HCT116 (cell line): Measurements from ENCODE around the gene CCN5. TPM values are rescaled to one million over a fixed set of nuclear protein-coding genes. Genes with fewer than 3 reads are reported as not detected.

ENCODE experiments used
- ATAC-seq: fragments of 200-7000 bp; cut with Tn5 transposase; 2 replicates; pipeline ENCODE4 v1.9.1; 2020; ENCODE audit warnings: mild to moderate bottlenecking, moderate library complexity
- BruUV-seq: library from RNA; stranded (reverse); fragments of 400-500 nt; replicated peaks from 2 replicates; lab custom pipeline; 2021; lab: Mats Ljungman, UMichigan
- CTCF ChIA-PET: fragments of 300-600 bp; sonication (Branson Sonifier 250); formaldehyde crosslinking; loops from one replicate; lab custom pipeline; 2021; ENCODE audit warnings: antibody characterized with exemption; lab: Charles Lee
- POLR2A ChIA-PET: fragments of 300-600, 350-600 bp; sonication (Branson Sonifier 250); formaldehyde crosslinking; loops from one replicate; lab custom pipeline; 2021; ENCODE audit warnings: antibody characterized with exemption; lab: Charles Lee
- RAD21 ChIA-PET, 2 experiments: fragments of 300-600 bp; sonication (Branson Sonifier 250); formaldehyde crosslinking; loops; one replicate each; lab custom pipeline; 2023; ENCODE audit warnings: low total read pairs in 2 of 2; ENCODE audit not compliant: uncharacterized antibody in 2 of 2, unreplicated experiment in 2 of 2, low non-redundant PET in 1 of 2; lab: Charles Lee
- DNase-seq: peaks from one replicate; pipeline ENCODE4 v3.0.0-alpha.2; 2010; ENCODE audit warnings: low read depth, low spot score
- H2AFZ ChIP-seq: fragments of 200-600 bp; shearing (Covaris generic), sonication (generic); 2 replicates; pipeline ENCODE4 v1.6.1; 2017; ENCODE audit warnings: low read depth, mixed run types, mixed read lengths, antibody characterized with exemption, low read length; ENCODE audit not compliant: poor library complexity, severe bottlenecking
- H3K27ac ChIP-seq: 2 replicates; pipeline ENCODE4 v1.5.1; 2012; ENCODE audit warnings: low read depth, low read length
- H3K27me3 ChIP-seq: fragments of 200-600 bp; sonication (generic); 2 replicates; pipeline ENCODE4 v1.6.1; 2016; ENCODE audit warnings: mixed run types, low read length, mixed read lengths; ENCODE audit not compliant: insufficient read depth
- H3K36me3 ChIP-seq, 2 experiments: fragments of 200-500 bp in 1 of 2; fragments of 200-600 bp in 1 of 2; sonication (Bioruptor generic) in 1 of 2; sonication (generic) in 1 of 2; 2 replicates each; pipeline versions ENCODE4 v1.5.1 to v1.6.1; 2014 to 2016; ENCODE audit warnings: low read length in 2 of 2, inconsistent platforms in 1 of 2, mixed read lengths in 1 of 2, mixed run types in 1 of 2; ENCODE audit not compliant: insufficient read depth in 2 of 2, control insufficient read depth in 1 of 2
- H3K4me1 ChIP-seq, 2 experiments: fragments of 200-600 bp in 1 of 2; sonication (generic) in 1 of 2; 2 replicates each; pipeline versions ENCODE4 v1.5.1 to v1.6.1; 2012 to 2017; ENCODE audit warnings: low read length in 2 of 2, inconsistent platforms in 1 of 2, mild to moderate bottlenecking in 1 of 2, mixed read lengths in 1 of 2, mixed run types in 1 of 2, moderate library complexity in 1 of 2; ENCODE audit not compliant: insufficient read depth in 2 of 2, control insufficient read depth in 1 of 2
- H3K4me2 ChIP-seq: fragments of 200-600 bp; sonication (generic); 2 replicates; pipeline ENCODE4 v1.6.1; 2017; ENCODE audit warnings: mixed run types, low read length, mixed read lengths
- H3K4me3 ChIP-seq, 2 experiments: fragments of 200-600 bp in 1 of 2; sonication (generic) in 1 of 2; replicated peaks in 1 of 2; 2 replicates each; pipeline ENCODE4 v1.5.1; 2011 to 2016; ENCODE audit warnings: low read length in 2 of 2, control low read depth in 1 of 2, low read depth in 1 of 2, mild to moderate bottlenecking in 1 of 2, mixed read lengths in 1 of 2, mixed run types in 1 of 2
- H3K79me2 ChIP-seq: fragments of 200-600 bp; sonication (generic); 2 replicates; pipeline ENCODE4 v1.6.1; 2017; ENCODE audit warnings: mild to moderate bottlenecking, mixed run types, low read length, moderate library complexity, mixed read lengths; ENCODE audit not compliant: insufficient read depth
- H3K9ac ChIP-seq: fragments of 200-600 bp; sonication (generic); 2 replicates; pipeline ENCODE4 v1.6.1; 2016; ENCODE audit warnings: low read length, mixed read lengths
- H3K9me2 ChIP-seq: fragments of 200-600 bp; sonication (generic), shearing (Covaris generic); 2 replicates; pipeline ENCODE4 v1.6.1; 2017; ENCODE audit warnings: mixed run types, mild to moderate bottlenecking, moderate library complexity; ENCODE audit not compliant: insufficient read depth
- H3K9me3 ChIP-seq, 2 experiments: fragments of 200-500 bp in 1 of 2; fragments of 200-600 bp in 1 of 2; sonication (Bioruptor generic) in 1 of 2; sonication (generic) in 1 of 2; 2 replicates each; pipeline ENCODE4 v1.6.1; 2014 to 2017; ENCODE audit warnings: low read length in 2 of 2, mixed read lengths in 2 of 2, inconsistent platforms in 1 of 2, low read depth in 1 of 2, mild to moderate bottlenecking in 1 of 2, mixed run types in 1 of 2, moderate library complexity in 1 of 2; ENCODE audit not compliant: control insufficient read depth in 1 of 2, insufficient read depth in 1 of 2
- H4K20me1 ChIP-seq: fragments of 200-600 bp; sonication (generic), shearing (Covaris generic); 2 replicates; pipeline ENCODE4 v1.6.1; 2017; ENCODE audit warnings: mixed run types, mild to moderate bottlenecking, moderate library complexity; ENCODE audit not compliant: insufficient read depth
- CBX3 ChIP-seq: IDR thresholded peaks from 2 replicates; pipeline ENCODE4 v1.6.1; 2012; ENCODE audit warnings: low read depth
- CEBPB ChIP-seq: IDR thresholded peaks from 2 replicates; pipeline ENCODE4 v1.6.1; 2012; ENCODE audit warnings: low read depth
- EGR1 ChIP-seq: IDR thresholded peaks from 2 replicates; pipeline ENCODE4 v1.6.1; 2012; ENCODE audit warnings: low read depth
- ELF1 ChIP-seq: IDR thresholded peaks from 2 replicates; pipeline ENCODE4 v1.6.1; 2012; ENCODE audit warnings: low read depth, borderline replicate concordance
- EZH2phosphoT487 ChIP-seq: fragments of 200-600 bp; IDR thresholded peaks from 2 replicates; pipeline ENCODE4 v1.6.1; 2018; ENCODE audit warnings: antibody characterized with exemption, borderline replicate concordance
- FOSL1 ChIP-seq: IDR thresholded peaks from 2 replicates; pipeline ENCODE4 v1.6.1; 2012; ENCODE audit warnings: low read depth
- JUND ChIP-seq: IDR thresholded peaks from 2 replicates; pipeline ENCODE4 v1.6.1; 2012
- POLR2A ChIP-seq: IDR thresholded peaks from 2 replicates; pipeline ENCODE4 v1.7.0; 2011; ENCODE audit warnings: borderline replicate concordance; ENCODE audit not compliant: insufficient read depth, insufficient read length; ENCODE audit errors: extremely low read depth
- POLR2AphosphoS5 ChIP-seq: IDR thresholded peaks from 2 replicates; pipeline ENCODE4 v1.6.1; 2011; ENCODE audit warnings: mild to moderate bottlenecking, low read depth, low read length, moderate library complexity
- RAD21 ChIP-seq: IDR thresholded peaks from 2 replicates; pipeline ENCODE4 v1.6.1; 2012; ENCODE audit warnings: low read depth, mild to moderate bottlenecking
- SIN3A ChIP-seq: IDR thresholded peaks from 2 replicates; pipeline ENCODE4 v1.6.1; 2012; ENCODE audit warnings: low read depth
- SP1 ChIP-seq: IDR thresholded peaks from 2 replicates; pipeline ENCODE4 v1.6.1; 2012; ENCODE audit warnings: low read depth
- SRF ChIP-seq: IDR thresholded peaks from 2 replicates; pipeline ENCODE4 v1.6.1; 2012; ENCODE audit warnings: low read depth
- TCF7L2 ChIP-seq: IDR thresholded peaks from 2 replicates; pipeline ENCODE4 v1.7.0; 2011; ENCODE audit warnings: borderline replicate concordance, inconsistent platforms; ENCODE audit not compliant: insufficient read depth, insufficient read length; ENCODE audit errors: extremely low read depth
- ZFX ChIP-seq: fragments of 450-650 bp; IDR thresholded peaks from 2 replicates; pipeline ENCODE4 v1.6.1; 2017
- ZNF274 ChIP-seq: fragments of 200-500 bp; sonication (Bioruptor generic); IDR thresholded peaks from 2 replicates; pipeline ENCODE4 v1.6.1; 2014; ENCODE audit warnings: mild to moderate bottlenecking, low read depth, low read length, inconsistent platforms
- intact Hi-C: fragments of 100-400 bp; cut with micrococcal nuclease; formaldehyde crosslinking; loops from 2 replicates; pipeline ENCODE4 v1.10.0; 2022
- total RNA-seq: library from RNA; stranded (reverse); gene quantifications from one replicate; pipeline ENCODE4 v1.2.1, GENCODE V29; 2021; ENCODE audit not compliant: unreplicated experiment
- TF ChIP-seq, protein P1 (sequence below): IDR thresholded peaks from 2 replicates; pipeline ENCODE4 v1.6.1; 2012
- TF ChIP-seq, protein P2 (sequence below): IDR thresholded peaks from 2 replicates; pipeline ENCODE4 v1.6.1; 2012; ENCODE audit warnings: low read depth
- TF ChIP-seq, protein P3 (sequence below): IDR thresholded peaks from 2 replicates; pipeline ENCODE4 v1.6.1; 2011; ENCODE audit warnings: mild to moderate bottlenecking, low read length, moderate library complexity; ENCODE audit not compliant: insufficient replicate concordance; ENCODE audit errors: extremely low read depth

Gene CCN5
- total RNA-seq, 1 experiment from 2014 or later, result 0.20 TPM

DNA sequence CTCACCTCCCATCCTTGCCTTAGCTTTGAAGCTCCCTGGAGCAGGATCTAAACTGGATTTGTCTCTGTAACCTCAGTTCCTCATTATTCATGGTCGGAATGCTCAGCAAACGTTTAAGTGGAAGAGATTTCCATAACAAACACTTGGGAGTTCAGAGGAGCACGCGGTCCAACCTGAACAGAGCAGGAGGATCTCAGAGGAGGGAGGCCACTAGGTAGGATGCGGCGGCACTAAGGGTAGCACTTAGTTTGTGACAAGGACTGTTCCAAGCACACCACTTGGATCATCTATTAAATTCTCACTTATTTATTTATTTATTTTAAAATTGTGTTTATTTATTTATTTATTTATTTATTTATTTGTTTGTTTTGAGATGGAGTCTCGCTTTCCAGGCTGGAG is 13.3 kb upstream of the CCN5 start:
- no peak overlapping the region for H3K9ac ChIP-seq
- no peak overlapping the region for H2AFZ ChIP-seq
- no peaks in the 10 kb centered on the region for H3K36me3 ChIP-seq
- H4K20me1 ChIP-seq, result no peaks in the 10 kb centered on the region
- CTCF ChIA-PET, result no interaction called here
- intact Hi-C loops, result no loop called here
- H3K4me3 ChIP-seq, result no peak overlapping the region
- no peaks in the 10 kb centered on the region for H3K27me3 ChIP-seq
- TF ChIP-seq POLR2A (no peak), JUND (no peak), EZH2phosphoT487 (no peak), ELF1 (no peak), SIN3A (no peak), ZNF274 (no peak), SP1 (no peak), RAD21 (no peak), EGR1 (no peak), FOSL1 (no peak), SRF (no peak), CEBPB (no peak), TCF7L2 (no peak), POLR2AphosphoS5 (no peak), ZFX (no peak), CBX3 (no peak)
- TF ChIP-seq, protein P1, sequence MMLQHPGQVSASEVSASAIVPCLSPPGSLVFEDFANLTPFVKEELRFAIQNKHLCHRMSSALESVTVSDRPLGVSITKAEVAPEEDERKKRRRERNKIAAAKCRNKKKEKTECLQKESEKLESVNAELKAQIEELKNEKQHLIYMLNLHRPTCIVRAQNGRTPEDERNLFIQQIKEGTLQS, result no peak
- TF ChIP-seq, protein P2, sequence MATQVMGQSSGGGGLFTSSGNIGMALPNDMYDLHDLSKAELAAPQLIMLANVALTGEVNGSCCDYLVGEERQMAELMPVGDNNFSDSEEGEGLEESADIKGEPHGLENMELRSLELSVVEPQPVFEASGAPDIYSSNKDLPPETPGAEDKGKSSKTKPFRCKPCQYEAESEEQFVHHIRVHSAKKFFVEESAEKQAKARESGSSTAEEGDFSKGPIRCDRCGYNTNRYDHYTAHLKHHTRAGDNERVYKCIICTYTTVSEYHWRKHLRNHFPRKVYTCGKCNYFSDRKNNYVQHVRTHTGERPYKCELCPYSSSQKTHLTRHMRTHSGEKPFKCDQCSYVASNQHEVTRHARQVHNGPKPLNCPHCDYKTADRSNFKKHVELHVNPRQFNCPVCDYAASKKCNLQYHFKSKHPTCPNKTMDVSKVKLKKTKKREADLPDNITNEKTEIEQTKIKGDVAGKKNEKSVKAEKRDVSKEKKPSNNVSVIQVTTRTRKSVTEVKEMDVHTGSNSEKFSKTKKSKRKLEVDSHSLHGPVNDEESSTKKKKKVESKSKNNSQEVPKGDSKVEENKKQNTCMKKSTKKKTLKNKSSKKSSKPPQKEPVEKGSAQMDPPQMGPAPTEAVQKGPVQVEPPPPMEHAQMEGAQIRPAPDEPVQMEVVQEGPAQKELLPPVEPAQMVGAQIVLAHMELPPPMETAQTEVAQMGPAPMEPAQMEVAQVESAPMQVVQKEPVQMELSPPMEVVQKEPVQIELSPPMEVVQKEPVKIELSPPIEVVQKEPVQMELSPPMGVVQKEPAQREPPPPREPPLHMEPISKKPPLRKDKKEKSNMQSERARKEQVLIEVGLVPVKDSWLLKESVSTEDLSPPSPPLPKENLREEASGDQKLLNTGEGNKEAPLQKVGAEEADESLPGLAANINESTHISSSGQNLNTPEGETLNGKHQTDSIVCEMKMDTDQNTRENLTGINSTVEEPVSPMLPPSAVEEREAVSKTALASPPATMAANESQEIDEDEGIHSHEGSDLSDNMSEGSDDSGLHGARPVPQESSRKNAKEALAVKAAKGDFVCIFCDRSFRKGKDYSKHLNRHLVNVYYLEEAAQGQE, result no peak
- TF ChIP-seq, protein P3, sequence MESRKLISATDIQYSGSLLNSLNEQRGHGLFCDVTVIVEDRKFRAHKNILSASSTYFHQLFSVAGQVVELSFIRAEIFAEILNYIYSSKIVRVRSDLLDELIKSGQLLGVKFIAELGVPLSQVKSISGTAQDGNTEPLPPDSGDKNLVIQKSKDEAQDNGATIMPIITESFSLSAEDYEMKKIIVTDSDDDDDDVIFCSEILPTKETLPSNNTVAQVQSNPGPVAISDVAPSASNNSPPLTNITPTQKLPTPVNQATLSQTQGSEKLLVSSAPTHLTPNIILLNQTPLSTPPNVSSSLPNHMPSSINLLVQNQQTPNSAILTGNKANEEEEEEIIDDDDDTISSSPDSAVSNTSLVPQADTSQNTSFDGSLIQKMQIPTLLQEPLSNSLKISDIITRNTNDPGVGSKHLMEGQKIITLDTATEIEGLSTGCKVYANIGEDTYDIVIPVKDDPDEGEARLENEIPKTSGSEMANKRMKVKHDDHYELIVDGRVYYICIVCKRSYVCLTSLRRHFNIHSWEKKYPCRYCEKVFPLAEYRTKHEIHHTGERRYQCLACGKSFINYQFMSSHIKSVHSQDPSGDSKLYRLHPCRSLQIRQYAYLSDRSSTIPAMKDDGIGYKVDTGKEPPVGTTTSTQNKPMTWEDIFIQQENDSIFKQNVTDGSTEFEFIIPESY, result no peak
- H3K4me2 ChIP-seq, result no peak overlapping the region
- H3K9me3 ChIP-seq, result no peaks in the 10 kb centered on the region
- ATAC-seq (no peak), DNase-seq (no peak)
- peaks cover 11 to 20% of the 10 kb centered on the region in 2 experiments; a peak in 3 of 4 replicates for H3K4me1 ChIP-seq
- RAD21 ChIA-PET, result no interaction called here
- POLR2A ChIA-PET, result no interaction called here
- no TSS peak for BruUV-seq
- no peaks in the 10 kb centered on the region for H3K79me2 ChIP-seq
- no peaks in the 10 kb centered on the region for H3K9me2 ChIP-seq
- H3K27ac ChIP-seq, result no peak overlapping the region
